Liver (tissue), 9 donors: ENCODE results near the gene BTAF1. TPM values are rescaled to one million over a fixed set of nuclear protein-coding genes. Genes with fewer than 3 reads are reported as not detected.

ENCODE experiments used
- DNase-seq: peaks from one replicate; pipeline ENCODE4 v3.0.0-alpha.2; 2017; ENCODE audit warnings: low spot score
- H3K27ac ChIP-seq, 2 donors: one replicate each; pipeline ENCODE4 v1.7.0; 2013; ENCODE audit warnings: inconsistent platforms in 2 of 2, low read length in 2 of 2, control low read depth in 1 of 2, low read depth in 1 of 2, mild to moderate bottlenecking in 1 of 2
- H3K27me3 ChIP-seq, 4 donors: one replicate each; pipeline versions ENCODE4 v1.6.1 to v1.7.0; 2013; ENCODE audit warnings: low read length in 3 of 4, inconsistent platforms in 1 of 4, mild to moderate bottlenecking in 1 of 4, moderate library complexity in 1 of 4; ENCODE audit not compliant: control insufficient read depth in 4 of 4, insufficient read depth in 4 of 4
- H3K36me3 ChIP-seq, 4 donors: one replicate each; pipeline versions ENCODE4 v1.6.1 to v1.7.0; 2013; ENCODE audit warnings: low read length in 3 of 4, mild to moderate bottlenecking in 3 of 4, low read depth in 1 of 4, moderate library complexity in 1 of 4; ENCODE audit not compliant: control insufficient read depth in 4 of 4, insufficient read depth in 3 of 4
- H3K4me1 ChIP-seq, 4 donors: one replicate each; pipeline versions ENCODE4 v1.6.1 to v1.7.0; 2013; ENCODE audit warnings: low read length in 3 of 4, mild to moderate bottlenecking in 3 of 4, moderate library complexity in 1 of 4; ENCODE audit not compliant: control insufficient read depth in 4 of 4, insufficient read depth in 4 of 4
- H3K4me3 ChIP-seq, 3 donors: one replicate each; pipeline versions ENCODE4 v1.6.1 to v1.7.0; 2013; ENCODE audit warnings: low read length in 3 of 3, control low read depth in 1 of 3, low read depth in 1 of 3, mild to moderate bottlenecking in 1 of 3
- H3K9ac ChIP-seq, 2 donors: one replicate each; pipeline ENCODE4 v1.7.0; 2013; ENCODE audit warnings: low read length in 2 of 2, mild to moderate bottlenecking in 2 of 2, moderate library complexity in 2 of 2, control low read depth in 1 of 2, low read depth in 1 of 2
- H3K9me3 ChIP-seq, 4 donors: one replicate each; pipeline versions ENCODE4 v1.6.1 to v1.7.0; 2013; ENCODE audit warnings: low read length in 3 of 4; ENCODE audit not compliant: control insufficient read depth in 4 of 4
- CTCF ChIP-seq: fragments of 150-350 bp; IDR thresholded peaks from 2 replicates; pipeline ENCODE4 v1.5.1; 2017; ENCODE audit warnings: improper control_type of control experiment, low read depth, low read length; ENCODE audit not compliant: missing input control
- EGR1 ChIP-seq, 2 donors: IDR thresholded peaks; 2 replicates each; pipeline ENCODE4 v1.6.1; 2016 to 2018; ENCODE audit warnings: antibody characterized with exemption in 2 of 2, low read depth in 2 of 2
- FOXA1 ChIP-seq: IDR thresholded peaks from 2 replicates; pipeline ENCODE4 v1.6.1; 2016; ENCODE audit warnings: antibody characterized with exemption
- FOXA2 ChIP-seq: IDR thresholded peaks from 2 replicates; pipeline ENCODE4 v1.6.1; 2016; ENCODE audit warnings: antibody characterized with exemption
- GABPA ChIP-seq, 2 donors: IDR thresholded peaks in 1 of 2; conservative IDR thresholded peaks in 1 of 2; 2 replicates each; pipeline ENCODE4 v1.6.1; 2016; ENCODE audit warnings: antibody characterized with exemption in 2 of 2, mild to moderate bottlenecking in 1 of 2, moderate library complexity in 1 of 2
- HNF4A ChIP-seq, 2 donors: conservative IDR thresholded peaks; 2 replicates each; pipeline ENCODE4 v1.6.1; 2016; ENCODE audit warnings: antibody characterized with exemption in 2 of 2, mild to moderate bottlenecking in 2 of 2
- HNF4G ChIP-seq: IDR thresholded peaks from 2 replicates; pipeline ENCODE4 v1.6.1; 2016; ENCODE audit warnings: antibody characterized with exemption
- JUND ChIP-seq, 2 donors: IDR thresholded peaks; 2 replicates each; pipeline ENCODE4 v1.6.1; 2016; ENCODE audit warnings: antibody characterized with exemption in 2 of 2
- NR2F2 ChIP-seq: IDR thresholded peaks from 2 replicates; pipeline ENCODE4 v1.6.1; 2016; ENCODE audit warnings: antibody characterized with exemption
- RAD21 ChIP-seq, 2 donors: IDR thresholded peaks; 2 replicates each; pipeline ENCODE4 v1.6.1; 2016; ENCODE audit warnings: antibody characterized with exemption in 2 of 2, mild to moderate bottlenecking in 2 of 2
- REST ChIP-seq: IDR thresholded peaks from 2 replicates; pipeline ENCODE4 v1.6.1; 2016; ENCODE audit warnings: antibody characterized with exemption, mild to moderate bottlenecking
- RXRA ChIP-seq, 2 donors: IDR thresholded peaks; 2 replicates each; pipeline ENCODE4 v1.6.1; 2017 to 2018; ENCODE audit warnings: antibody characterized with exemption in 2 of 2, mild to moderate bottlenecking in 1 of 2
- SP1 ChIP-seq: IDR thresholded peaks from 2 replicates; pipeline ENCODE4 v1.6.1; 2018; ENCODE audit warnings: antibody characterized with exemption, mild to moderate bottlenecking
- TAF1 ChIP-seq: conservative IDR thresholded peaks from 2 replicates; pipeline ENCODE4 v1.6.1; 2016; ENCODE audit warnings: antibody characterized with exemption, mild to moderate bottlenecking
- YY1 ChIP-seq: IDR thresholded peaks from 2 replicates; pipeline ENCODE4 v1.6.1; 2016; ENCODE audit warnings: antibody characterized with exemption, mild to moderate bottlenecking
- ZBTB33 ChIP-seq: IDR thresholded peaks from 2 replicates; pipeline ENCODE4 v1.6.1; 2016; ENCODE audit warnings: antibody characterized with exemption
- WGBS: extraction: QIAGEN DNeasy Blood & Tissue Kit; methylation state at CpG from one replicate; pipeline ENCODE4 v1.1.7; 2013; 5-methylcytosine and 5-hydroxymethylcytosine counted together
- polyA plus RNA-seq, 2 donors: library from polyadenylated mRNA; stranded (reverse) in 1 of 2; unstranded in 1 of 2; fragments of 200-250 nt in 1 of 2; fragments of >200 nt in 1 of 2; fragmentation: Nextera tagmentation in 1 of 2; extraction: Ambion mirVana in 1 of 2; gene quantifications; one replicate each; pipeline versions ENCODE4 v1.2.1 to v1.2.3, GENCODE V29; 2013 to 2015
- total RNA-seq, 2 donors: library from RNA; depleted of rRNA; stranded (reverse); fragments of >200 nt; gene quantifications; one replicate each; pipeline ENCODE4 v1.2.3, GENCODE V29; 2014
- TF ChIP-seq, protein P1 (sequence below): IDR thresholded peaks from 2 replicates; pipeline ENCODE4 v1.6.1; 2016; ENCODE audit warnings: antibody characterized with exemption
- TF ChIP-seq, protein P2 (sequence below): IDR thresholded peaks from 2 replicates; pipeline ENCODE4 v1.6.1; 2016; ENCODE audit warnings: antibody characterized with exemption
- donor health status: healthy.
- donor health status: healthy.
- donor health status: healthy.
- donor health status: healthy.
- donor health status: healthy.

The BTAF1 gene
- total and polyA plus RNA-seq, 4 donors = 5.9 to 49.6 (median 18.0) TPM

DNA sequence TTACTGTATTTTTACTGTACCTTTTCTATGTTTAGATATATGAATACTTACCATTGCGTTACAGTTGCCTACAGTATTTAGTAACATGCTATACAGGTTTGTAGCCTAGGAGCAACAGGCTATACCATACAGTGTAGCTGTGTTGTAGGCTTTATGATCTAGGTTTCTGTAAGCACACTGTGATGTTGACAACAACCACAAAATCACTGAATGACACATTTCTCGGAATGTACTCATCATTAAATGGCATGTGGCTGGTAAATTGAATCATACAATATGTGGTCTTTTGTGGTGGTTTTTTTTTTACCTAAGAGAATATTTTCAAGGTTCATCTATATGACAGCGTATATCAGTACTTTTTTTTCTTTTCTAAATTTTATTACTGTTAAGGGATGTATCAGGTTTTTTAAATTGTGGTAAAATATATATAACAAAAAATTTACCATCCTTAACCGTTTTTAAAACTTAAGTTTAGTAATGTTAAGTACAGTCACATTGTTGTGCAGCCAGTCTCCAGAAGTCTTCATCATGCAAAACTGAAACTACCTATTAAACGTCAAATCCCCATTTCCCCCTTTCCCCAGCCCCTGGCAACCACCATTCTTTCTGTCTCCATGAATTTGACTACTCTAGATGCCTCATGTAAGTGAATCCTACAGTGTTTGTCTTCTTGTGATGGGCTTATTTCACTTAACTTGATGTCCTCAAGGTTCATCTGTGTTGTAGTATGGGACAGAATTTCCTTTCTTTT is 21.5 kb downstream of the BTAF1 start:
- peaks cover 2 to 14% (median 7%) of the 10 kb centered on the region in 4 donors for H3K36me3 ChIP-seq
- no peak for DNase-seq
- H3K27me3 ChIP-seq = no peaks in the 10 kb centered on the region
- H3K9me3 ChIP-seq = no peaks in the 10 kb centered on the region
- no peaks in the 10 kb centered on the region for H3K4me1 ChIP-seq
- WGBS = 89% methylated on average over 5 of the region's 5 CpGs
- no peak overlapping the region for H3K9ac ChIP-seq
- no peak overlapping the region for H3K4me3 ChIP-seq
- H3K27ac ChIP-seq = no peak overlapping the region
- TF ChIP-seq HNF4A (conservative IDR thresholded peaks at IDR 0.05) (no peak), RXRA (IDR thresholded peaks at IDR 0.05) (no peak), ZBTB33 (no peak), YY1 (no peak), GABPA (IDR thresholded peaks at IDR 0.05 in 1 of 2, conservative IDR thresholded peaks at IDR 0.05 in 1 of 2) (no peak), REST (no peak)
- TF ChIP-seq, protein P1, sequence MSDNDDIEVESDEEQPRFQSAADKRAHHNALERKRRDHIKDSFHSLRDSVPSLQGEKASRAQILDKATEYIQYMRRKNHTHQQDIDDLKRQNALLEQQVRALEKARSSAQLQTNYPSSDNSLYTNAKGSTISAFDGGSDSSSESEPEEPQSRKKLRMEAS = no peak

GRCh38 chr10:91953600-91954160 is 30.1 kb downstream of the BTAF1 start:
- Histone ChIP-seq H3K4me1 (no peaks in the 10 kb centered on the region), H3K36me3 (peaks cover 6 to 50% (median 39%) of the 10 kb centered on the region in 4 donors), H3K4me3 (no peak overlapping the region), H3K9me3 (no peaks in the 10 kb centered on the region), H3K27ac (no peak overlapping the region), H3K27me3 (no peaks in the 10 kb centered on the region), H3K9ac (no peak overlapping the region)
- no peak for DNase-seq
- 97% methylated on average over 2 of the region's 2 CpGs for WGBS
- TF ChIP-seq YY1 (no peak), TAF1 (no peak), JUND (IDR thresholded peaks at IDR 0.05) (no peak), REST (no peak), EGR1 (IDR thresholded peaks at IDR 0.05; ENCODE audit: low read depth in 2 of 2) (no peak), FOXA1 (no peak), HNF4G (no peak), GABPA (IDR thresholded peaks at IDR 0.05 in 1 of 2, conservative IDR thresholded peaks at IDR 0.05 in 1 of 2) (no peak), CTCF (no peak), SP1 (no peak), RAD21 (IDR thresholded peaks at IDR 0.05) (no peak), FOXA2 (no peak), NR2F2 (no peak), HNF4A (conservative IDR thresholded peaks at IDR 0.05) (no peak)
- TF ChIP-seq, protein P2, sequence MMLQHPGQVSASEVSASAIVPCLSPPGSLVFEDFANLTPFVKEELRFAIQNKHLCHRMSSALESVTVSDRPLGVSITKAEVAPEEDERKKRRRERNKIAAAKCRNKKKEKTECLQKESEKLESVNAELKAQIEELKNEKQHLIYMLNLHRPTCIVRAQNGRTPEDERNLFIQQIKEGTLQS = no peak
- TF ChIP-seq, protein P1 = no peak
